Dermis blood vessel endothelial cell (primary cell): ENCODE measurements around the gene DSEL. TPM values are rescaled to one million over a fixed set of nuclear protein-coding genes. Genes with fewer than 3 reads are reported as not detected.

Experiments used
- DNase-seq: peaks from one replicate; pipeline ENCODE4 v3.0.0; 2010
- total RNA-seq: library from RNA; depleted of rRNA; stranded (reverse); fragments of >200 nt; gene quantifications from 2 replicates; pipeline ENCODE4 v1.2.3, GENCODE V29; 2014

DSEL gene
- total RNA-seq, 1 donor from 2014 or later: 9.2 TPM

DNA sequence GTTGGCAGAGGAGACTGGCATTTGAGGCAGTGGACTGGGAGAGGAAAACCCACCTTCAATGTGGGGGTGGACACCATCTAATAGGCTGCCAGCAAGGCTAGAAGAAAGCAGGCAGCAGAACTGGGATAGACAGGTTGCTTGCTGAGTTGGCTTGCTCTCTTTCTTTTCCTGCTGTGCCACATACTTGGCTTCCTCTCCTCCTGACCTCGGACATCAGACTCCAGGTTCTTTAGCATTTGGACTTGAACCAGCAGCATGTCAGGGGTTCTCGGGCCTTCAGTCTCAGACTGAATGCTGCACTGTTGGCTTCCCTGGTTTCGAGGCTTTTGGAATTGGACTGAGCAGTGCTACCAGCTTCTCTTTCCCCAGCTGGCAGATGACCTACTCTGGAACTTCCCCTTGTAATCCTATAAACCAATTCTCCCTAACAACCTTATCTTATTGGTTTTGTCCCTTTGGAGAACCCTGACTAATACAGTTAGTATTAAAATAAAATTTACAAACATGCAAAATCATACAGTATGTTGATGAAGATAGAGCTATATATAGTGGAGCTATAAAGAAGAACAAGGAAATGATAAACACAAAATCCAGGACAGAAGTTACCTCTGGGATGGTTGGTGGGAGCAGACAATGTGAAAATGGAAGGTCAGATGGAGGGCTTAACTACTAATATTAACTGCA, 15.9 kb downstream of the DSEL start:
- no peak for DNase-seq

DNA sequence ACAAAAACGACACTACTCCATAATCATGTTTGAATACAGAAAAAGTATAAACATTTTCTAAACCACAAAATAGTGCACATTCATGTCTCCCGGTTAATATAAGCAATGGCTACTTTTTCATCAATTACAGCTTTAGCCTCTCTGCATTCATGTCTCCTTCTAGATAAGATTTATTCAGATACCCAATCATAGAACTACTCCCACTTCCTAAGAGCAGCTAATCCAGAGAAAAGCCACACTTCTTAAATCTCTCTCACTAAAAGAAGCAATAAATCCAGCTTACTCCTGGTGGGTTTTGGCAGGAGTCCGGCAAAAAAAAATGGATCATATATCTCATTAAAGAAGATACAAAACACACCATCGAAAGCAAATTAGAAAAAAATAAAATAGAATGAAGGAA, 20.1 kb downstream of the DSEL start:
- no peak for DNase-seq

DNA sequence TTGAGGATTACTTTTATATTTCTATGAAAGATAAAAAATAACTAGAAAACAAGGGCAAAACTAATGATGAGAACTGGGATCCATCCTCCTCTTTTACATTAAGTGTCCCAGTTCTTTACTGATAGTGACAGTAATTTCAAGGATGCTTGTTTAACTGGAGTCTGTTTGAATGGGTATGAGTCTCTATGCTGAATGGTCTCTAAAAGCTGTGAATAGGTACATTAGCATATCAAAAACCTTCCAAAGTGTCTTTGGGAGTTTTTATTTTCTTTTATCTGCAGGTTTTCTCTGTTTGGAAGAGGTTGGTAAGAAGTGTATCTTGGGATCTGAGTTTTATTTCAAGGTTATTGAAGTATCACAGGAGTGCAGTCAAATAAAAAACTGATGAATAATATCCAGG, 30.0 kb downstream of the DSEL start:
- no peak for DNase-seq

DNA sequence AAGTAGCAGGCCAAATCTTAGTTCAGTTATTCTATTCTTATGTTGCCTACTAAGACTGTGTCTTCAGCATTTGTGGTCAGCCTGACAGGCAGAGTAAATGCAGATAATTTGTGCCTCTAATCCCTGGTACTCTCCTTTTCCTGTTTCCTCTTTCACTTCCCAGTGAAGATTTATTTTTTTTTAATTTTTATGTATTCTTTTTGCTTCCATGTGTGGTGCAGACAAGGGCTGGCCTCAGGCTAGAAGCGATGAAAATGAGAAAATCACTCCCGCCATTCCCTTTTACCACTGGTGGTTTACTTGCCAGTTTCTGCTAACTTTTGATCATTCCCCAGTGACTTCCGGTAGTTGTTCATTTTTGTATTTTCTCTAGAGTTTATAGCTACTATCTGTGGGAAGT, 30.9 kb downstream of the DSEL start:
- DNase-seq: no peak

- no peak for DNase-seq
These were observed 32.1 kb downstream of the DSEL start for GRCh38 chr18:67484458-67484857.

GRCh38 chr18:67483952-67484351, 32.6 kb downstream of the DSEL start:
- DNase-seq: no peak

- DNase-seq: peak; percentile 18
These were observed 33.3 kb downstream of the DSEL start for GRCh38 chr18:67483237-67483636.

GRCh38 chr18:67478249-67478648, 38.3 kb downstream of the DSEL start:
- no peak for DNase-seq

DNA sequence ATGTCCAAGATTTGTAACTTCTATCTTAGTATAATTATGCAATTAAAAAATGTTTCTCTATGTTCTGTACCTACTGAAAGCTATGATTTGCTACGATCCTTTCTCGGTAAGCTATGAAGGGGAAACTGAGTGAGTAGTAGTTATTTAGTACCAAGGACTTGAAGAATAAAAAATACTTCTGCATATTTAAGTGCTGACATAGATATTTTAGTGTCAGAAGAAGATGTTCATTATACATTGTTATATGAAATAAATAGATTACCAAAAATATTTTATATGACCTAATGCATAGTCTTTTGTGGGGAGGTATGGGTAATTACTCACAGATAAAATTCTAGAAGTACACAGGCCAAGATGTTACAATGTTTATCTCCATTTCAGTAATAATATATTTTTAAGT, 39.0 kb downstream of the DSEL start:
- DNase-seq: no peak

- DNase-seq: no peak
These were observed 39.9 kb downstream of the DSEL start for GRCh38 chr18:67476585-67476984.

DNA sequence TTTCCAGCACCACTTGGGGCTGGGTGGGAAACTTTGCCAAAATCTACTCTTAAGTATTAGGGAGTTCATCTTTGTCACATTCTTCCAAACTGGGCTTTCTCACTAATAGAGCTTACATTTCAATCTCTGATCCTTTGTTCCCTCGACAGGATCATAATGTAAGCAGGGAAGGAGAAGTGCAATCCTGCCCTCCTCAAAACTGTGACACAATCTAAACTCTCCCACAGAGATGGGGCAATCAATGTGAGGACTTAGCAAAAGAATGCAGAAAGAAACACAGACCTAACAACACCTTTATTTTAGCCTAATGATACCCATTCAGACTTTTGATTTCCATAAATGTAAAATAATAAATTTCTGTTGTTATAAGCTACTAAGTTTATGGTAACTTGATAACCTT, 40.8 kb downstream of the DSEL start:
- DNase-seq: no peak

GRCh38 chr18:67468038-67468437, 48.5 kb downstream of the DSEL start:
- no peak for DNase-seq

DNA sequence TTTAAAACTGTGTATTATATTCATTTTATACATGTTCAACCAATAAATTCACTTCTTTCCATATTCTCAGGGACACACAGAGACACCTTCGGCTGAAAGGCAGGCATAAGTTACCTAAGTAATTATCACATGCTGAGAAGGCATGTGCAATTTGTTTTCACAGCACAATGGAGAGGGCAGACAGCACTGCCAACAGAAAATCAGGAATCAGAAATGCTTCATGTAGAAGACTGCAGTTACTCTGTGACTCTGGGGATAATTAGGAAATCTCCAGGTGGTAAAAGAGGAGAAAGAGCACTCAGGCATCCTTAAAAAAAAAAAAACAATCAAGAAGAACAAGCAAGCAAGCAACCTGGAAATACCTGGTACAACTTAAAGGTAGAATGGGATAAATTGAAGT, 49.3 kb downstream of the DSEL start:
- no peak for DNase-seq

DNA sequence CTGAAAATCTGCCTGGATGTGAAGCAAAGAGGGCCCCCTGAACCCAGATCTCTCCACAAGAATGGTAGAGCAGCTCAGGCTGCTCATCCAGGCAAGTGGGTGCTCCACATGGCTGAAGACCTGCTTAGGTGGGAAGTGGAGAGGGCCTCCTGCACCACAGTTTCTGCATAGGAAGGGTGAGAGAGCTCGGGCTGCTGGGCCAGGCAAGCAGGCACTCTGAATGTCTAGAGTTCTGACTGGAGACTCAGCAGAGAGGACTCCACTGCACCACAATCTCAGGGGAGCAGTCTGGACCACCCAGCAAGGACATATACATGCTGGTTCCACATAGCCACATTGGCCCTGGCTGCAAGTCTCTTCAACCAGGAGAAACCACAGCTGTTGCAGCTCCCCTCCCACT, 52.0 kb downstream of the DSEL start:
- no peak for DNase-seq

- peak; percentile 27 for DNase-seq
These were observed 52.7 kb downstream of the DSEL start for GRCh38 chr18:67463829-67464228.

GRCh38 chr18:67456711-67457110, 59.8 kb downstream of the DSEL start:
- DNase-seq: no peak
